IPS-NIHi7 (cell line): Measurements from ENCODE around the gene SLC4A4.

Experiments used
- DNase-seq: peaks from one replicate; pipeline ENCODE4 v3.0.0; 2012; ENCODE audit warnings: mixed read lengths; ENCODE audit errors: extremely low spot score

The SLC4A4 gene

DNA sequence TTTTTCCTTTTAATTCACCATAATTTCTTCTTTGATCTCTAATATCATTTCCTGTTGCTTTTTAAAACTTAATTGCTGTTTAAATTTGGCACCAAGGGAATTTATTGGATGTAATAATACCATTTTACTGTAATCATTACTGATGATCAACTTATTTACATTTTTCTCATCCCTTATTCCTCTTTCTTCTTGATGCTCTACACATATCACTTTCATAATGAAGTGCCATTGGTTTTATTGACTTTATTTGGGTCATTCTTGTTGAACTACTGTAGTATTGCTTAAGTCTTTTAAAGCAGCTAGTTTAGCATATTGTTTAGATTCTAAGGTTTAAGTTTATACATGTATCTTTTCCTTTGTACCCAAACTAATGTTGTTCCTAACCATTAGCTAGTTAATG lies 130.7 kb downstream of the SLC4A4 start:
- DNase-seq: no peak

DNA sequence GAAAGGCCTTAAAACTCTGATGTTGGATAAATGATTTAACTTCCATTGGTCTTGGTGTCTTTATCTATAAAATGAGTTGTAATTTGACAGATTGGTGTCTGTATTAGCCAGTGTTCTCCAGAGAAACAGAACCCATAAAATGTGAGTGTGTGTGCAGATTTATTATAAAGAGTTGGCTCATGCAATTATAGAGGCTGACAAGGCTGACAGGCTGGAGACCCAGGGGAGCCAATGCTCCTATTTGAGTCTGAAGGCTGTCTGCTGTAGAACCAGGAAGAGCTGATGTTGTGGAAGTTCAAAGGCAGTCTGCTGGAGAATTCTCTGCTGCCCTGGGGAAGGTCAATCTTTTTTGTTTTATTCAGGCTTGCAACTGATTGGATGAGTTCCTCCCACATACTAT lies 131.7 kb downstream of the SLC4A4 start:
- no peak for DNase-seq

DNA sequence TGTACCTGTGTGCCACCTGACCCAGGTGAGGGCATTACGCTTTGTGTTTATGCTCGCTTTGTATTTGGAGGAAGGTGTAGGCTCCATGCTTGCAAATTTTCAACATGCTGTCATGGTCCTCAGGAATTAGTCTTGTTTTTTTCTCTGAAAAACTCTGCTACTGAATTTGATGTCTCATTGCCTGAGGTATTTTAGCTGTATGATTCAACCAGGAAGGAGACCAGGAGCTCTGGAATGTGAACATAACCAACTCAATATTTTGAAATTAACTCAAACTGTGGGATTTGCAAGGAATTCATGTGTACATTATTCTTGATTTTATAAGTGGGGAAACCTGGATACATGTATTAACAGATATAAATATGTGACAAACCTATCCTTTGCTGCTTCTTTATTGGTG lies 134.1 kb downstream of the SLC4A4 start:
- no peak for DNase-seq

DNA sequence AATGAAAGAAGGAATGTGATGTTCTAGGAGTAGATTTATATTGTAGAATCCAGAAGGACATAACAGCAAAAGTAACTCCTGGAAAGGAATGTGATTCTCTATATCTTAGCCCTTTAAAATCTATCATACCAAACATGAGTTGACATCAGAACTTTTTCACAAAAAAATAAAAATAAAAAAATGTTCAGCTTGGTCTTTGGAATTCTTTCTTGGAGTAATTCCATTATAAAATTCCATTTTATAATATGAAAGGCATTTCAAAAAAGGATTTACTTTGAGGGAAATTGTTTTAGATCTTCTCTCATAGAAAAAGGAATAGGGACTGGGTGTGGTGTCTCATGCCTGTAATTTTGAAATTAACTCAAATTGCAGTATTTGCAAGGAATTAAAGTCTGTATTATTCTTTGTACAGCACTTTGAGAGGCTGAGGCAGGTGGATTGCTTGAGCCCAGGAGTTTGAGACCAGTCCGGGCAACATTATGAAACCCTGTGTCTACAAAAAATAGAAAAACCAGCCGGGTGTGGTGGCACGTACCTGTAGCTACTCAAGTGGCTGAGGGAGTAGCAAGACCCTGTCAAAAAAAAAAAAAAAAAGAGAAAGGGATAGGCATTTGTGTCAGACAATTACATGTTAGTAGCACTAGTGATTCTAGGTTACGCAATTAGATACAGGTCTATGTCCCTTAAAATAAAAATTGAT lies 134.9 kb downstream of the SLC4A4 start:
- no peak for DNase-seq

DNA sequence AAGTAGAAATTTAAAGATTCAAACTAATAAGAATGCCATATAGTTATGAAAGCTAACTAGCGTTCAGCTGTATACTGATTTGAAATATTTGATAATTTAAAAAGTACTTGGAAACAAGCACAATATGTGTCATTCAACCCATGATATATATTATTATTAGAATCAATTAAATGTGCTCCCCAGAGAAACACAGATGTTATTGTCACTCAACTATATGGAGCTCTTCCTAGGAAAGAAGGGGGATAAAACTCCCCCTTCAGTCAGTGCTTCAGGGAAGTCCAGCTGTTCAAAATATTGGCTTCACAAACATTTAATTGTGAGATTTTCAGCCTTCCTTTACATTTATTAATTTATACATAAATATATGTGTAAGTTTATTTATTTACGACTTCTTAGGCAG lies 135.9 kb downstream of the SLC4A4 start:
- DNase-seq: no peak

DNA sequence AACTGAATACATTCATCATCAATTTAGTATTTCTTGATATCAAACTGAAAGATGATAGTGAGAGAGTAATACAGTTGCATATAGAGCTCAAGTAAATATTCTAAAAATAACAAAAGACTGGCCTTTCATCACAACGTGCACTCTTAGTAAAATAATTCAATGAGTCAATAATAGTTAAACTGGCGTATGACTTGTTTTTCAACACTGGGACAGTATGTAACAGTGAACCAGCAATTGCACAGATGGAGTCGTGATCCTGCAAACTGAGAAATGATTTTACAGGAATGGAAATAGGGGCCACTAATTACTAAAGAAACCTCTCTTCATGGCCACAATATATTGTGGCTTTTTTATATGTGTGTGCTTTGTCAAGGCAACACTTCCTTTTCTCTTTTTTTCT lies 137.4 kb downstream of the SLC4A4 start:
- no peak for DNase-seq

DNA sequence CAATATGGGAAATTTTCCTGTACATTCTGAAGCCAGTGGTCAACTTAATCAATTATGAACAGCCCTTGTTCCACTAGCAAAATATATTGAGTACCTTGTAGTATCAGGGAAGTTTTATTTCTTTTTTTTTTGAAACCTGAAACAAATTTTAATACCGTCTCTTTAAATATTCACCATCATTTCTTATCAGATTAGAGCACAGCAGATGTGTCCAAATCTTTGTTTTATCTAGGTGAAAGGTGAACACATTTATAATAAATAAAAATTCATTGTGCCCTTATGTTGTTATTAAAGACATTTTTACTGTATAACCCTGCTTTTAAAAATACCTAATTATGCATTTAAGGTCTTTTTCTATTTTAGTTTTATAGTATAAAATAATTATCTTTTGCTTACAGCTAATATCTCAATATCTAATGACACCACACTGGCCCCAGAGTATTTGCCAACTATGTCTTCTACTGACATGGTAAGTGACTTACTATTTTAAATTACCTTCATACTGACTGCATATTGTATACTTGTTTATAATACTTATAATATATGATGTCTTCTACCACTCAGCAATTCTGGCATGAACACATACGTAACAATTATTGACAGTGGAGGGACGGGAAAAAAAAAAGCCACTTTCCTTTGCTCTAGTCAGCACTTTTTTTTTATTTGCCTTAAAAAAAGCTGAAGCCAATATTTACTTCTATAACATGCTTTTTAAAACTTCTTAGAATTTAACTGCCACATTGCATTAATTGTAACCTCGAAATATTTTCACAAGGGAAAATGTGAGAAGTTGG lies 147.9 kb downstream of the SLC4A4 start:
- no peak for DNase-seq

DNA sequence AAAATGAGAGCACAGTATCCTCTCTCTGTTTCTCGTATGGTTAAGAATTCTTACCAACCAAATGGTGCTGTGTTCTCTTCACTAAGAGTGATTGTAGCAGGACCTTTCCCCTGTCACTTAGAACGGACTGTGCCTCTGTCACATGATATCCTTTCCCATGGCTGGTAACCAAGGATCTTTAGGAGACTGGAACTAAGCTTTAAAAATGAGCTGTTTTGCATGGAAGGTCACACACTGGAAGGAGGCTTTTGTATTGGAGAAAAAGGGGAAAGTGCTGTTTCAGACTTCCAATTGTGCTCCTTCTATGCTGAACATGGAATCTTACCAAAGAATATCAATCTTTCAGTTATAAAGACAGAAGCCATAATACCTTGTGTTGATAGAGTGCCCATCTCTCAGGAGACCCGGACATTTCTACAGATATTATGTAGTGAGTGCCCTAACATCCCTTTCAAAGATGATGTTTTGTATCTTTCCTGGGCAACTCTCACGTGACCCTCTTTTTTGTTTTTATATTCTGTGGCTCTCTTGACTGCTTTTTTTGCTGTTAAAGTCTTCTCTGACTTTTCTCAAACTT lies 148.6 kb downstream of the SLC4A4 start:
- DNase-seq: no peak

DNA sequence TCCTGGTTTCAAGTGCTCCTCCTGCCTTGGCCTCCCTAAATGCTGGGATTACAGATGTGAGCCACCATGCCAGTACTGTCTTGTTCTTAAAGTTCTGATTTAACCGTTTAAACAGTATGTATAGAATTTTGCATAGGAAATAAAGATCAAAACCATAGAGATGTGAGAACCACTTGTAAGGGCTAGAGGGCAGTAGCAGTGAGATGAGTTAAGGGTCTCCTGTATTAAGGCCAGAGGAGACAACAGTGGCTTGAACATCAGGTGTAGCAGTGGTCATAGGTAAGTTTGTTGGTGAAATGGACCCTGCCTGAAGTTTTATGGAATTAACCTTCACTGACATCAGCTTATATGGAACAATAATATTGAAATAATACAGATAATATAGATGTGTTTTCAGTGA lies 155.7 kb downstream of the SLC4A4 start:
- DNase-seq: no peak

DNA sequence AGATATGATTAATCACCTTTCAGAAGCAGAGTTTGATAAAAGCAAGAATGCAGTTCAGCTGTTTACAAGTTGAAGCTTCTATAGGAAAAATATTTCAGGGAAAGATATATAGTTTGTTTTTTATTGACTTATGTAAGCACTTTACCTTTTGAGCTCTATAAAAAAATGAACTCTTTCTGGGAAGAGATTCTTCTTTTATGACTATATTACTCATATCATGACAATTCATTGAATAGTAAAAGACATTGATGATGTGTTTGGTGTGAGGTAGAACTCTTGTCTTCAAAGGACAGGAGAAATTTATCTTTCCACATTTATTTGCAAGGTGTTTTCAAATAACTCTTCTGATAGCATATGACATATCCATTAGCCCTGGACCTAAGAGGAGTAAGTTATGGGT lies 156.6 kb downstream of the SLC4A4 start:
- no peak for DNase-seq

DNA sequence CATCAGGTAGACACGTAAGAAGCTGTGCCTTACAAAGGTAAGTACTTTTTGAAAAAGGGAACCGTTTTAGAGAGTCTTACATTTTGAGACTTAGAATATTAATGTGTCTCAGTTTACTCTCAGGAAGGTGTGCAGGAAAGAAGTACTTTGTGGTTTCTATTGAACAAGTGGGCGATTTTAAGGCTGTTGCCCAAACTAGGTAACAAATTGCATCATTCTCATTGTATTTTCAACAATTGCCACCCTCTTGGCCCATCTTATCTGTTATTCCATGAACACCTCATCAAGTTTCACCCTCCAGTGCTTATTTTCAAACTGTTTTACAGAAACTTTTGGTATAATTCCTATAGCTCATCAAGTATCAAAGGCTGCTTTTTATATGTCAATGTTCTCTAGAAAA lies 158.3 kb downstream of the SLC4A4 start:
- DNase-seq: no peak

DNA sequence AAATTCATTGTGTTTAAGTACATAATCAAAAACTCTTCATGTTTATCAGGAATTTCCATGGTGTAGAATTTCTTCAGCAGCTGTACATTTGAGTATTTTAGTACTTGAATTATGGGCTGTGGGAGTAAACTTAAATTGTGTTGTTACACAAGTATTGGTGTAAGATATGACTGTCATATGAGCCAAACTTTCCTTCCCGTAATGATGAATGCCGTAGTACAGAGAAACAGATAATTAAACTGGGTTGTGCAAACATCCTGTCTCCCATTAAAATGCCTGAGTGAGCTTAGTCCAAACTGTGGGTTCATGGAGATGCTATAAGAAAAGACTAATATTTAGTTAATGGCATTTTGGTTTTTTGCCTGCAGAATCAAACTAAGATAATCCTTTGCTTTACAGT lies 159.2 kb downstream of the SLC4A4 start:
- DNase-seq: no peak

DNA sequence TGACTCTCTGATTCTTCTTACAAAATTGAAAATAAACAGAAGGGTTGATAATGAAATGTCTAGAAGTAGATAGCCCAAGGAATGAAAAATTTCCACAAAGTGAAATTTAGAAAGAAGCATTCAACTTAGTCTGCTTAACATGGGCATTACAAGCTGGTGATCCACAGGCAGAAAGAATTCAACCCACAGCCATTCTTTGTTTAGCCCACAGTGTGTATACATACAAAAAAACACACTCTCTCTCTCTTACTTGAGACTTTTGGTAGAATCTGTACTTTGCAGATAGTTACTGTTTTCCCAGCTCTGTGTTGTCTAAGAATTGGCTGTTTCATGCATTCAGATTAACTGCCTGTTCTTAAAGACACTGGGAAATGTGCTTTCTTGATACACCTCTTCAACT lies 159.8 kb downstream of the SLC4A4 start:
- no peak for DNase-seq

DNA sequence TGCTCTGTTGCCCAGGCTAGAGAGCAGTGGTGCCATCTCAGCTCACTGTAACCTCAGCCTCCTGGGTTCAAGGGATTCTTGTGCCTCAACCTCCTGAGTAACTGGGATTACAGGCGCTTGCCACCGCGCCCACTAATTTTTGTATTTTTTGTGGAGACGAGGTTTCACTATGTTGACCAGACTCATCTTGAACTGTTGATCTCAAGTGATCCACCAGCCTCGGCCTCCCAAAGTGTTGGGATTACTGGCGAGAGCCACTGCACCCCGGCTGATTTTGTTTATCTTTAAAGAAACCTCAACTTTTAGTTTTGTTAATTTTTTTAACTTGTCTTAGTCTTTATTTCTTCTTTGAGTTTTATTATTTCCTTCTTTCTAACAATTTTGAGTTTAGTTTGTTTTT lies 163.2 kb downstream of the SLC4A4 start:
- no peak for DNase-seq

DNA sequence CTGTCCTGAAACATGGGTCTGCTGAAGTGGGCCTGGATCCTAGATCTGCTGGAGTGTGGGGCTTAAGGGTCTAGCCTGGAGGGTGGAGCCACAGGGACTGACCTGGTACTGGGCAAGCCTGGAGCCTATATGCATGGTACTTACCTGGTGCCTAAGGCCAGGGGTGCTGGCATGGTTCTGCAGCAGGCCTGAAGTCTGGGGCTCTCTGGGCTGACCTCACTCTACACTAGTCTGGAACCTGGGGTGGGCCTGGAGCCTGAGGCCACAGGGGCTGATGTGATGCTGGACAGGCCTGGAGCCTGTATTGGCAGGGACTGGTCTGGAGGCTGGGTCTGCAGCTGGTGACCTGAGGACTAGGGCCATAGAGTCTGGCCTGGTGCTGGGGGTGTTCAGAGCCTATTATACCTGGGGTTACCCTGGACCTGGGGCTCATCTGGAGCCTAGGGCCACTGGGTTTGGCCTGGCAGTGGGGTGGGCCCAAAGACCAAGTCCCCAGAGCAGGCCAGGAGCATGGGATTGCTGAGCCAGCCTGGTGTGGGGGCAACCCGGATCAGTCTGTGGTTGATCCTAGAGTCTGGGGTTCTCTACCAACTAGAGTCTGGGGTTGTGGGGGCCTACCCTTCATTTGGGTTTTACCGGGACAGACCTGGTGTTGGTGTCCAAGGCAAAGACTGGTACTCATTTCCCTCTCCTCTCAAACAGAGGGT lies 179.6 kb downstream of the SLC4A4 start:
- DNase-seq: no peak

DNA sequence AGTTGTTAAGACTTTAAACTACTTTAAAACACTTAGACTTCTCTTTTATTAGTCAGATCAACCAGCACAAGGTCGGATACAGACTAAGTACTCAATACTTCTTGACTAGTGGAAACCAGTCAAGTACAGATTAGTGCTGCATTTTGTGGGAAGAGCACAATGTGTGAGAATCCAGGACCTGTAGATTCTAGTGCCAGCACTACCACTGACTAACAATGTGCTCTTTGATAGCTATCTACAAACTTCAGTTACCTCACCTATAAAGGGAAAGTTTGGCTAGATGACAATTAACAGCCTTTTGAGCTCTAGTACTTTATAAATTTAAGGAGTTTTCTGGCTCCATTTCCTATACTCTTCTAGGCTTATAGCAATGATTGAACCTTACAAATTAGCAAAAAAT lies 181.5 kb downstream of the SLC4A4 start:
- DNase-seq: no peak

DNA sequence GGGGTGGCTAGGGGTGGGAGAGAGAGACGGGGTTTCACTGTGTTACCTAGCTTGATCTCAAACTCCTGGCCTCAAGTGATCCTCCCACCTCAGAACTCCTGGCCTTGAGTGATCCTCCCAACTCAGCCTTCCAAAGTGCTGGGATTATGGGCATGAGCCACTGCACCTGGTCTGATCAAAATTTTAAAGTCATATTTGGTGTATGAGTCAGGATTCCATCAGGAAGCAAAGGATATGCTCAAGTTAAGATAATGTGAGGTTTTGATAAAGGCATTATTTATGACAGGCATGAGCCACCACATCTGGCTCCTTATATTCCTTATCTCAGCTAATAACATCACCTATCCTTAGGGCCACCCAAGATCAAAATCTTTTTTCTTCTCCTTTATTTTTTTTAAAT lies 182.0 kb downstream of the SLC4A4 start:
- no peak for DNase-seq

DNA sequence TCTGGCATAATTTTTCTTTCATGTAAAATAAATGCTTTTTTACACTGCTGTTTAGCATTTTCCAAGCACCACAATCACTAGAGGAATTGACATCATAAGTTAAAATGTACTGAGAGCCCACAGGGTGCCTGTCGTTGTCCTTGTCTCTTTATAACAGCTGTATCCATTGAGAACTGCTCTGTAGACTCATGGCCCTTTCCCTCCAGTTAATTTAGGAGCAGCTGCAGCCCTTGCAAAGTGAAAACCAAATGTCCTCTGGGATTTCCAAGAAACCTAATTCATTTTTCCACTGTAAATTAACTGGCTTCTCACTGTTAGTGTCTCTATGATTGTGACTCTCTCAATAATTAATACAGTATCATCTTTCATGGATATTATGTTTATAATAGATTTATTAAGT lies 185.9 kb downstream of the SLC4A4 start:
- DNase-seq: no peak

DNA sequence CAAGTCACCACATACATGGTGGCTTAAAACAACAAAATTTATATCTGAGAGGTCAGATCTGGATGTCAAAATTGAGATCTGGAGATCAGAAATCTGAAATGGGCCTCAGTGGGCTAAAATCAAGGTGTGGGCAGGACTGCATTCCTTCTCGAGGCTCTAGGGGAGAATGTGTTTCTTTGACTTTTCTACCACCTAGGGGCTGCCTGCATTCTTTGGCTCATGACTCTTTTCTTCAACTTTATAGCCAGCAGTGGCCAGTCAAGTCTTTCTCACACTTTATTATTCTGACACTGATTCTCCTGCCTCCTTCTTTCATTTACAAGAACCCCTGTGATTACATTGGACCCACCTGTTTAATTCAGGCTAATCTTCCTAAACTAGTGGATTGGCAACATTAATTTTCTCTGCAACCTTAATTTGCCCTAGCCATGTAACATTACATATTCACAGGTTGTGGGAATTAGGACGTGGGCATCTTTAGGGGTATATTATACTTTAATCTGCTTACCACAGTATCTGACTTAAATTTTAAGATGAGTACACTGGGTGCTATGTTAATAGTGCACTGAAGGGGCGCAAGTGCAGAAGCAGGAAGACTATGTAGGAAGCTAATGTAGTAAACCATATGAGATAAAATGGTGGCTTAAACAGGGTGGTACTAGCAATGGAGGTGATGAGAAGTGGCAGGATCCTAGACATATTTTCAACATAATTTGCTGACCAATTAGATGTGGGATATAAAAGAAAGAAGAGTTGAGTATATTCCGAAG lies 188.0 kb downstream of the SLC4A4 start:
- no peak for DNase-seq

DNA sequence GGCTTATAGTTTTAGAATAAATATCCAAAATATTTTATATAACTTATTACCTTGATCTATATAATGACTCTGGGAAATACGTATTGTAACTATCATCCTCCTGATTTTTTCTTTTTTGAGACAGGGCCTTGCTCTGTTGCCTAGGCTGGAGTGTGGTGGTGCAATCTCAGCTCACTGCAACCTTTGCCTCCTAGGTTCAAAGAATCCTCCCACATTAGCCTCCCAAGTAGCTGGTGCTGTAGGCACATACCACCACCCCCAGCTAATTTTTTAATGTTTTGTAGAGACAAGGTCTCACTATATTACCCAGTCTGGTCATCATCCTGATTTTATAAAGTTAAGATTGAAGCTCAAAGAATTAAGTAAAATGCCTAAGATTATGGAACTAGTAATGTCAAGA lies 193.6 kb downstream of the SLC4A4 start:
- no peak for DNase-seq

DNA sequence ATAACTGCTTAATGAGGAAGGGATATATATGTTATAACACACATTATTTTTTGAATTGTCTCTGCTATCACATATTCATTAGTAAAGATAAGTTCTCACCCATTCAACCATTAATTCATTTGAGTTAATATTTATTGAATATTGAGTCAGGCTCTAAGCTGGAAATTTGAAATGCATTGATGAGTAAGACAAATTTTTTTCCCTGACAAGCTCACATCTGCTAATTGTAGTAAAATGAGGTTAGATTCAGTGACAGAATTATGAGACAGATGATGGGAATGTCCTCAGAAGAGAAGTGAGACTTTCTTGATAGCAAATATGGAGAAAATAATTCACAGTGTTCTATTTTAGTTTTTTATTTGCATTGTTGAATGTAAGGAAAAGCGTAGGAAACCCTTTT lies 194.3 kb downstream of the SLC4A4 start:
- no peak for DNase-seq

DNA sequence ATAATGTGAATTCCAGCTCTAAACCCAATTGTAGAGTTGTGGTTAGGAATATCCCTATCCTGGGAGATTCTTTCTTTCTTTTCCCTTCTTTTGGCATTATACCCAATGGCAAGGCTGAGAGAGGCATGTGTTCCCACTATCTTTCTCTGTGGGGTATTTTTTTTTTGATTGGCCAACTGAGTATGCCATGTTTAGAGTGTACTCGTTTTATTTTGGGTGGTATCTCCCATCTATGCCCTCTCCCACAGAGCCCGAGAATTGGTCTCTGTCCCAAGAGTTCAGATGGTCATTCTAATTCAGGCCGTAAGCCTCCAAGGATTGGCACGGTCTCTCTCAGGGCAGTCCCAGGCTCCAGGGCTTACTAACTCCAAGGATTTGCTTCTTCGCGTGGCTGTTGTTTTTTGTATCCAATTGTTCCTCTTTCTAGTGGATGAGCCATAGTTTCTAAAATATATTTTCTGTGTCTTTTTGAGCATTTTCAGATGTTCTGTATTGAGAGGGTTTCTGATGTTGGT lies 198.8 kb downstream of the SLC4A4 start:
- no peak for DNase-seq
